Sigmoid colon (tissue), 7 donors: ENCODE measurements around the gene PFKP. TPM values are rescaled to one million over a fixed set of nuclear protein-coding genes. Genes with fewer than 3 reads are reported as not detected.

ENCODE experiments used
- DNase-seq: peaks from one replicate; pipeline ENCODE4 v3.0.0-alpha.2; 2019
- H3K27ac ChIP-seq, 4 donors: fragments of 200-600 bp; sonication (generic); one replicate each; pipeline ENCODE4 v1.5.1; 2016 to 2019; ENCODE audit warnings: mild to moderate bottlenecking in 1 of 4
- H3K27me3 ChIP-seq, 3 donors: fragments of 200-600 bp; sonication (generic); one replicate each; pipeline ENCODE4 v1.5.1; 2019; ENCODE audit warnings: mild to moderate bottlenecking in 1 of 3
- H3K36me3 ChIP-seq, 4 donors: fragments of 200-600 bp; sonication (generic); one replicate each; pipeline ENCODE4 v1.5.1; 2016 to 2019
- H3K4me1 ChIP-seq, 4 donors: fragments of 200-600 bp; sonication (generic); one replicate each; pipeline ENCODE4 v1.5.1; 2017 to 2019
- H3K4me3 ChIP-seq, 4 donors: fragments of 200-600 bp; sonication (generic); one replicate each; pipeline ENCODE4 v1.5.1; 2017 to 2019; ENCODE audit warnings: mild to moderate bottlenecking in 2 of 4, moderate library complexity in 1 of 4
- H3K9me3 ChIP-seq, 4 donors: fragments of 200-600 bp in 3 of 4; sonication (generic) in 3 of 4; one replicate each; pipeline versions ENCODE4 v1.5.1 to v1.6.1; 2013 to 2019
- CTCF ChIP-seq, 4 experiments: fragments of 450-650 bp in 3 of 4; fragments of 200-600 bp in 1 of 4; IDR thresholded peaks; one replicate each; pipeline ENCODE4 v1.5.1; 2016 to 2019; ENCODE audit warnings: antibody characterized with exemption in 4 of 4, mild to moderate bottlenecking in 3 of 4, moderate library complexity in 2 of 4
- EP300 ChIP-seq, 4 donors: sonication (generic); formaldehyde crosslinking; IDR thresholded peaks; one replicate each; pipeline ENCODE4 v1.6.1; 2017; ENCODE audit warnings: antibody characterized with exemption in 4 of 4
- POLR2A ChIP-seq, 2 donors: fragments of 450-650 bp; IDR thresholded peaks; one replicate each; pipeline ENCODE4 v1.6.1; 2016; ENCODE audit warnings: antibody characterized with exemption in 2 of 2, mild to moderate bottlenecking in 2 of 2, moderate library complexity in 2 of 2
- POLR2AphosphoS5 ChIP-seq, 4 donors: sonication (generic); formaldehyde crosslinking; IDR thresholded peaks; one replicate each; pipeline ENCODE4 v1.6.1; 2017; ENCODE audit warnings: antibody characterized with exemption in 4 of 4
- WGBS, 2 donors: extraction: QIAGEN DNeasy Blood & Tissue Kit; methylation state at CpG; one replicate each; pipeline ENCODE4 v1.1.7; 2013; 5-methylcytosine and 5-hydroxymethylcytosine counted together
- intact Hi-C: fragments of 100-400 bp; cut with DNase I; formaldehyde crosslinking; loops from one replicate; pipeline ENCODE4 v1.15.1; 2023
- polyA plus RNA-seq, 3 donors: library from polyadenylated mRNA; stranded (reverse); fragments of 200-250 nt; gene quantifications; one replicate each; pipeline ENCODE4 v1.2.3, GENCODE V29; 2013
- total RNA-seq, 4 donors: library from RNA; depleted of rRNA; stranded (reverse); fragments of >200 nt; gene quantifications; one replicate each; pipeline ENCODE4 v1.1.0, GENCODE V29; 2016
- donor health status: healthy with polysubstance abuse.
- donor health status: Bipolar disorder and iron deficiency.
- donor health status: healthy.

Gene PFKP
- total and polyA plus RNA-seq, 7 donors: 26.4 to 105 (median 46.0) TPM

GRCh38 chr10:3135006-3135405, 67.7 kb downstream of the PFKP start:
- TF ChIP-seq POLR2A (IDR thresholded peaks at IDR 0.05) (no peak), CTCF (IDR thresholded peaks at IDR 0.05) (no peak), POLR2AphosphoS5 (IDR thresholded peaks at IDR 0.05) (no peak), EP300 (IDR thresholded peaks at IDR 0.05) (no peak)
- Histone ChIP-seq H3K27ac (no peak overlapping the region), H3K4me3 (no peak overlapping the region), H3K9me3 (no peaks in the 10 kb centered on the region), H3K4me1 (peaks cover 0 to 24% (median 20%) of the 10 kb centered on the region in 4 donors), H3K36me3 (peaks cover 21 to 92% (median 55%) of the 10 kb centered on the region in 4 donors), H3K27me3 (no peaks in the 10 kb centered on the region)
- WGBS, 2 donors: 91 to 95% methylated on average over 3 of the region's 3 CpGs
- intact Hi-C loops: no loop called here
- peak; percentile 13 for DNase-seq

- H3K36me3 ChIP-seq: peaks cover 24 to 96% (median 56%) of the 10 kb centered on the region in 4 donors
- peak; percentile 85 for DNase-seq
- intact Hi-C loops: no loop called here
- H3K9me3 ChIP-seq: no peaks in the 10 kb centered on the region
- H3K27me3 ChIP-seq: no peaks in the 10 kb centered on the region
- peaks cover 0 to 36% (median 30%) of the 10 kb centered on the region in 4 donors for H3K4me1 ChIP-seq
- 74 to 81% methylated on average over 14 of the region's 14 CpGs for WGBS, 2 donors
- TF ChIP-seq EP300 (IDR thresholded peaks at IDR 0.05) (no peak), POLR2AphosphoS5 (IDR thresholded peaks at IDR 0.05) (peak in 3 of 4 donors; percentile 15 to 54 (median 36))
- H3K27ac ChIP-seq: peak overlapping the region; percentile 36 to 76 (median 60)
- no peak overlapping the region for H3K4me3 ChIP-seq
Measured at GRCh38 chr10:3136336-3136735, 69.0 kb downstream of the PFKP start.

- Histone ChIP-seq H3K4me1 (peaks cover 0 to 38% (median 30%) of the 10 kb centered on the region in 4 donors), H3K27ac (peak overlapping the region; percentile 36 to 76 (median 66)), H3K9me3 (no peaks in the 10 kb centered on the region), H3K27me3 (no peaks in the 10 kb centered on the region), H3K36me3 (peaks cover 28 to 97% (median 53%) of the 10 kb centered on the region in 4 donors), H3K4me3 (no peak overlapping the region)
- intact Hi-C loops: no loop called here
- TF ChIP-seq CTCF (IDR thresholded peaks at IDR 0.05) (no peak), EP300 (IDR thresholded peaks at IDR 0.05) (no peak), POLR2A (IDR thresholded peaks at IDR 0.05) (no peak), POLR2AphosphoS5 (IDR thresholded peaks at IDR 0.05) (peak; percentile 23 to 59 (median 34))
- DNase-seq: peak; percentile 94
- 80 to 81% methylated on average over 21 of the region's 21 CpGs for WGBS, 2 donors
Measured at GRCh38 chr10:3136763-3137611, 69.6 kb downstream of the PFKP start.

- Histone ChIP-seq H3K36me3 (peaks cover 38 to 97% (median 52%) of the 10 kb centered on the region in 4 donors), H3K27ac (peak overlapping the region; percentile 36 to 76 (median 44)), H3K4me1 (peaks cover 0 to 38% (median 32%) of the 10 kb centered on the region in 4 donors), H3K9me3 (no peaks in the 10 kb centered on the region), H3K4me3 (no peak overlapping the region), H3K27me3 (no peaks in the 10 kb centered on the region)
- DNase-seq: peak; percentile 63
- intact Hi-C loops: no loop called here
- WGBS, 2 donors: 94 to 96% methylated on average over 41 of the region's 41 CpGs
- TF ChIP-seq POLR2AphosphoS5 (IDR thresholded peaks at IDR 0.05) (peak in 1 of 4 donors; percentile 4), POLR2A (IDR thresholded peaks at IDR 0.05) (no peak)
Measured at GRCh38 chr10:3137958-3138726, 70.8 kb downstream of the PFKP start.

- Histone ChIP-seq H3K27me3 (no peaks in the 10 kb centered on the region), H3K27ac (peak overlapping the region in 3 of 4 donors; percentile 30 to 55 (median 50)), H3K4me3 (no peak overlapping the region), H3K4me1 (peaks cover 0 to 38% (median 32%) of the 10 kb centered on the region in 4 donors), H3K36me3 (peaks cover 50 to 97% (median 59%) of the 10 kb centered on the region in 4 donors), H3K9me3 (no peaks in the 10 kb centered on the region)
- TF ChIP-seq CTCF (IDR thresholded peaks at IDR 0.05) (no peak), POLR2AphosphoS5 (IDR thresholded peaks at IDR 0.05) (no peak), POLR2A (IDR thresholded peaks at IDR 0.05) (no peak), EP300 (IDR thresholded peaks at IDR 0.05) (no peak)
- intact Hi-C loops: no loop called here
- whole genome bisulfite sequencing, 2 donors: 85 to 94% methylated on average over 10 of the region's 10 CpGs
- peak; percentile 35 for DNase-seq
Measured at GRCh38 chr10:3139216-3139910, 72.0 kb downstream of the PFKP start.
